Adrenal gland (tissue), 5 donors: Measurements from ENCODE around the gene LEMD1.

Experiments
- CTCF ChIP-seq, 6 experiments: fragments of 450-650 bp in 4 of 6; fragments of 200-600 bp in 2 of 6; sonication (generic) in 1 of 6; IDR thresholded peaks; 1 replicate in 5 of 6; 2 replicates in 1 of 6; pipeline versions ENCODE4 v1.5.1 to v1.8.0; 2016 to 2021; ENCODE audit warnings: antibody characterized with exemption in 6 of 6, mild to moderate bottlenecking in 2 of 6, moderate library complexity in 1 of 6
- POLR2A ChIP-seq, 2 donors: fragments of 450-650 bp; IDR thresholded peaks; one replicate each; pipeline ENCODE4 v1.6.1; 2017; ENCODE audit warnings: antibody characterized with exemption in 2 of 2, mild to moderate bottlenecking in 2 of 2, moderate library complexity in 1 of 2
- donor health status: DM: no; HTN: no; CAD: no.

GRCh38 chr1:205470131-205470530 is 48.3 kb upstream of the LEMD1 start:
- TF ChIP-seq CTCF (IDR thresholded peaks at IDR 0.05), result no peak
- no peak for TF ChIP-seq POLR2A (IDR thresholded peaks at IDR 0.05)
